ENCODE data around the gene FGFBP3. TPM values are rescaled to one million over a fixed set of nuclear protein-coding genes. Genes with fewer than 3 reads are reported as not detected.

The FGFBP3 gene
- total and polyA plus RNA-seq, 2 donors (not counting 3 experiments of a cell fraction or from before 2014, with no cell fraction given): 0.11 to 0.38 TPM

- dilution Hi-C loops (cut with MboI; ENCODE audit: extremely low pct_ligation_motif_present, low sequenced_read_pairs) (no loop called here), intact Hi-C loops (cut with micrococcal nuclease) (loop anchor here (1.0 kb wide), 2 partner anchors 15 to 89 kb away; partner anchors contain the start of gene TNKS2)
- H3K79me2 ChIP-seq (ENCODE audit: control insufficient read depth, insufficient read depth, low read length): no peaks in the 10 kb centered on the region
- H3K9me1 ChIP-seq (replicated peaks; ENCODE audit: control insufficient read depth, extremely low read depth, insufficient read depth, low read length): no peaks in the 10 kb centered on the region
- BruUV-seq (replicated peaks): no TSS peak
- H4K20me1 ChIP-seq (replicated peaks; ENCODE audit: control insufficient read depth, extremely low read depth, insufficient read depth, low read length): no peaks in the 10 kb centered on the region
- peak; percentile 42 for DNase-seq (ENCODE audit: low read depth, low spot score)
- no peaks in the 10 kb centered on the region for H3K36me3 ChIP-seq (ENCODE audit: control insufficient read depth in 2 of 2, extremely low read depth in 1 of 2, insufficient read depth in 2 of 2, low read length in 2 of 2)
- H3K27ac ChIP-seq (ENCODE audit: insufficient read depth, low read depth, low read length): no peak overlapping the region
- H3K27me3 ChIP-seq (ENCODE audit: control insufficient read depth in 2 of 2, insufficient read depth in 2 of 2, low read length in 2 of 2): no peaks in the 10 kb centered on the region
- peak overlapping the region; percentile 48 to 86 (median 83) for H3K4me3 ChIP-seq (replicated peaks in 1 of 3; ENCODE audit: insufficient read depth in 1 of 3, low read depth in 1 of 3, low read length in 3 of 3)
- H3K4me1 ChIP-seq (ENCODE audit: control insufficient read depth, extremely low read depth, insufficient read depth, low read length): peaks cover 19% of the 10 kb centered on the region
- FAIRE-seq: no peak
- TF ChIP-seq MAX (IDR thresholded peaks at IDR 0.05; ENCODE audit: insufficient read depth, insufficient read length): no peak
- no peak for TF ChIP-seq GATA2 (IDR thresholded peaks at IDR 0.05; ENCODE audit: insufficient read depth, insufficient read length, low read depth, low read length)
- TF ChIP-seq CTCF (IDR thresholded peaks at IDR 0.05; ENCODE audit: extremely low read depth in 1 of 2, insufficient read depth in 1 of 2, low read depth in 1 of 2, low read length in 2 of 2): no peak
- no peak for TF ChIP-seq EZH2 (IDR thresholded peaks at IDR 0.05; ENCODE audit: borderline replicate concordance, low read depth, low read length, severe bottlenecking)
- no peak for TF ChIP-seq MYC (IDR thresholded peaks at IDR 0.05; ENCODE audit: low read depth, low read length)
- no peak for TF ChIP-seq POLR2A (IDR thresholded peaks at IDR 0.05; ENCODE audit: low read depth, low read length)
- TF ChIP-seq POLR2AphosphoS5 (IDR thresholded peaks at IDR 0.05; ENCODE audit: insufficient read depth, low read depth, low read length): no peak
- no peak for TF ChIP-seq JUN (IDR thresholded peaks at IDR 0.05; ENCODE audit: borderline replicate concordance, insufficient read depth, insufficient read length, low read depth)
- no peak for TF ChIP-seq FOS (IDR thresholded peaks at IDR 0.05; ENCODE audit: borderline replicate concordance, insufficient read depth, low read length)
- H3K4me2 ChIP-seq (ENCODE audit: insufficient read depth, low read length): peak overlapping the region; percentile 99
- peak overlapping the region; percentile 99 for H2AFZ ChIP-seq (ENCODE audit: low read depth, low read length)
- no peaks in the 10 kb centered on the region for H3K9me3 ChIP-seq (replicated peaks; ENCODE audit: control insufficient read depth, insufficient read depth, low read length)
- peak overlapping the region; percentile 59 for H3K9ac ChIP-seq (replicated peaks; ENCODE audit: extremely low read depth, insufficient read depth, low read length)
- ChIA-PET CTCF (interaction anchor here (0.9 to 2.0 kb wide), 5 partner anchors 21 to 129 kb away, joined by 3 to 11 read pairs (median 4); no protein-coding TSS in a partner anchor), POLR2A (interaction anchor here (0.6 kb wide), 1 partner anchor 258 kb away, joined by 3 read pairs; no protein-coding TSS in a partner anchor)
Observed at GRCh38 chr10:91887272-91888076, 21.8 kb downstream of the FGFBP3 start.

Measured in endothelial cell of umbilical vein (primary cell).